WERI-Rb-1 (cell line): ENCODE results near the gene LYG2.
"Not testable (repeated sequence)": the region's sequence is repeated elsewhere in the genome, so short reads cannot be mapped to it uniquely, and the experiment has no call there.

Experiments used
- DNase-seq: peaks from one replicate; pipeline ENCODE4 v3.0.0-alpha.2; 2020
- H3K27ac ChIP-seq: fragments of 250-450 bp; sonication (Bioruptor Pico); 2 replicates; pipeline ENCODE4 v1.5.1; 2020; ENCODE audit warnings: mild to moderate bottlenecking, moderate library complexity
- H3K27me3 ChIP-seq: fragments of 250-450 bp; sonication (Bioruptor Pico); 2 replicates; pipeline ENCODE4 v1.5.1; 2021; ENCODE audit warnings: mild to moderate bottlenecking, low read depth, moderate library complexity; ENCODE audit not compliant: insufficient read depth, severe bottlenecking
- H3K36me3 ChIP-seq: fragments of 250-450 bp; sonication (Bioruptor Pico); 2 replicates; pipeline ENCODE4 v1.5.1; 2020; ENCODE audit warnings: mild to moderate bottlenecking, moderate library complexity
- H3K4me3 ChIP-seq: 2 replicates; pipeline ENCODE4 v1.5.1; 2011; ENCODE audit warnings: low read depth, mild to moderate bottlenecking, control low read depth, low read length
- H3K9me3 ChIP-seq: fragments of 250-450 bp; sonication (Bioruptor Pico); 2 replicates; pipeline ENCODE4 v1.5.1; 2021; ENCODE audit warnings: mild to moderate bottlenecking, moderate library complexity; ENCODE audit not compliant: severe bottlenecking
- CTCF ChIP-seq: IDR thresholded peaks from 2 replicates; pipeline ENCODE4 v1.5.1; 2011; ENCODE audit warnings: low read depth, mild to moderate bottlenecking, control low read depth, inconsistent platforms, low read length

Gene LYG2

GRCh38 chr2:99256677-99257076 is 1.2 kb upstream of the LYG2 start:
- no peak overlapping the region for H3K27ac ChIP-seq
- no peaks in the 10 kb centered on the region for H3K36me3 ChIP-seq
- no peaks in the 10 kb centered on the region for H3K27me3 ChIP-seq
- no peaks in the 10 kb centered on the region for H3K9me3 ChIP-seq
- no peak for TF ChIP-seq CTCF
- no peak for DNase-seq
- no peak overlapping the region for H3K4me3 ChIP-seq

GRCh38 chr2:99249951-99250350 is 5.5 kb downstream of the LYG2 start:
- Histone ChIP-seq H3K4me3 (no peak overlapping the region), H3K27ac (no peak overlapping the region), H3K36me3 (no peaks in the 10 kb centered on the region), H3K9me3 (no peaks in the 10 kb centered on the region), H3K27me3 (no peaks in the 10 kb centered on the region)
- no peak for TF ChIP-seq CTCF
- DNase-seq, result no peak

- Histone ChIP-seq H3K9me3 (peaks cover 2% of the 10 kb centered on the region), H3K36me3 (no peaks in the 10 kb centered on the region), H3K27me3 (no peaks in the 10 kb centered on the region), H3K27ac (no peak overlapping the region), H3K4me3 (no peak overlapping the region)
- no peak for TF ChIP-seq CTCF
- no peak for DNase-seq
Observed at GRCh38 chr2:99242151-99242550, 13.3 kb downstream of the LYG2 start.

GRCh38 chr2:99240431-99240830 is 15.0 kb downstream of the LYG2 start:
- TF ChIP-seq CTCF, result no peak
- no peak for DNase-seq
- no peak overlapping the region for H3K27ac ChIP-seq
- no peaks in the 10 kb centered on the region for H3K27me3 ChIP-seq
- H3K4me3 ChIP-seq, result no peak overlapping the region
- H3K9me3 ChIP-seq, result peaks cover 2% of the 10 kb centered on the region
- no peaks in the 10 kb centered on the region for H3K36me3 ChIP-seq

- Histone ChIP-seq H3K27me3 (no peaks in the 10 kb centered on the region), H3K9me3 (peaks cover 2% of the 10 kb centered on the region), H3K4me3 (no peak overlapping the region), H3K27ac (no peak overlapping the region), H3K36me3 (no peaks in the 10 kb centered on the region)
- no peak for TF ChIP-seq CTCF
- no peak for DNase-seq
Observed at GRCh38 chr2:99238599-99238998, 16.9 kb downstream of the LYG2 start.

- not testable (repeated sequence) for H3K27ac ChIP-seq, DNase-seq, H3K36me3 ChIP-seq, H3K9me3 ChIP-seq, H3K27me3 ChIP-seq, H3K4me3 ChIP-seq
Observed at GRCh38 chr2:99233177-99233576, 22.3 kb downstream of the LYG2 start.
